ENCODE data around the gene ARL9.

ARL9 gene

DNA sequence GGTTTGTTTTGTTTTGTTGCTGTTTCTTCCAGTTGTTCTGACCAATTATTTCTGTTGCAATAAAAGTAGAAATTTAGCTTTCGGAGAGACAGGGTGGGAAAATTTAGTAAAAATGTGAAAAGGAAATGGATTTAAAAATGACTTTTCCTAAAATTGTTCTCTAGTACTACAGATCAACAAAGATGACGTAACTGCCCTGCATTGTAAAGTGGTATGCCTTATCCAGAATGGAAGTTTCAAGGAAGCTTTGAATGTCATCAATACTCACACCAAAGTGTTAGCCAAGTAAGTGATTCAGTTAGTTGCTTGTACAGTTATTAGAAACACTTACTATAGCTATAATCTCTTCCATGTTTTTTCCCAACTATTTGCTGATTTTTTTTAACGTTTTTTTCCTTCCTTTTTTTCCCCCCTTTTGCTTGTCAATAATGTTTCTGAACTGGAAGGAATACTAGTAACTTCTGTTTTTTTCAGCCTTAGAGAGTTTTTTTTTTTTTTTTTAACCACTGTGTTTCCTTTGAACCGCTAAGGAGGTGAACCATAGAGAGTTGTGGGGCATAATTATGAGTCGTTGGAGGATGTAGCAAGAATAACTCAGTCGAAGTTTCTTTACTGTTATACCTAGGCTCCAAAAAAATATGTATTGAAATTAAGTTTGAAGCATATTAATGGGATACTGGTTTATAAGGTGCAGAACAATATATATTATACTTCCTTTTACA lies 35.9 kb upstream of the ARL9 start:
- Histone ChIP-seq H3K4me3 (ENCODE audit: severe bottlenecking) (no peak overlapping the region), H3K36me3 (ENCODE audit: low read depth) (peaks cover 56% of the 10 kb centered on the region), H3K9me3 (ENCODE audit: severe bottlenecking) (no peaks in the 10 kb centered on the region), H3K27ac (ENCODE audit: poor library complexity, severe bottlenecking) (no peak overlapping the region), H3K4me1 (ENCODE audit: insufficient read depth, poor library complexity, severe bottlenecking) (peaks cover 23% of the 10 kb centered on the region), H3K27me3 (ENCODE audit: insufficient read depth, poor library complexity, severe bottlenecking) (no peaks in the 10 kb centered on the region)
- no peak for DNase-seq (ENCODE audit: low spot score)
- ATAC-seq (ENCODE audit: low read depth) = no peak
- TF ChIP-seq, protein P1, sequence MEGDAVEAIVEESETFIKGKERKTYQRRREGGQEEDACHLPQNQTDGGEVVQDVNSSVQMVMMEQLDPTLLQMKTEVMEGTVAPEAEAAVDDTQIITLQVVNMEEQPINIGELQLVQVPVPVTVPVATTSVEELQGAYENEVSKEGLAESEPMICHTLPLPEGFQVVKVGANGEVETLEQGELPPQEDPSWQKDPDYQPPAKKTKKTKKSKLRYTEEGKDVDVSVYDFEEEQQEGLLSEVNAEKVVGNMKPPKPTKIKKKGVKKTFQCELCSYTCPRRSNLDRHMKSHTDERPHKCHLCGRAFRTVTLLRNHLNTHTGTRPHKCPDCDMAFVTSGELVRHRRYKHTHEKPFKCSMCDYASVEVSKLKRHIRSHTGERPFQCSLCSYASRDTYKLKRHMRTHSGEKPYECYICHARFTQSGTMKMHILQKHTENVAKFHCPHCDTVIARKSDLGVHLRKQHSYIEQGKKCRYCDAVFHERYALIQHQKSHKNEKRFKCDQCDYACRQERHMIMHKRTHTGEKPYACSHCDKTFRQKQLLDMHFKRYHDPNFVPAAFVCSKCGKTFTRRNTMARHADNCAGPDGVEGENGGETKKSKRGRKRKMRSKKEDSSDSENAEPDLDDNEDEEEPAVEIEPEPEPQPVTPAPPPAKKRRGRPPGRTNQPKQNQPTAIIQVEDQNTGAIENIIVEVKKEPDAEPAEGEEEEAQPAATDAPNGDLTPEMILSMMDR (IDR thresholded peaks at IDR 0.05; ENCODE audit: poor library complexity, severe bottlenecking) = no peak

DNA sequence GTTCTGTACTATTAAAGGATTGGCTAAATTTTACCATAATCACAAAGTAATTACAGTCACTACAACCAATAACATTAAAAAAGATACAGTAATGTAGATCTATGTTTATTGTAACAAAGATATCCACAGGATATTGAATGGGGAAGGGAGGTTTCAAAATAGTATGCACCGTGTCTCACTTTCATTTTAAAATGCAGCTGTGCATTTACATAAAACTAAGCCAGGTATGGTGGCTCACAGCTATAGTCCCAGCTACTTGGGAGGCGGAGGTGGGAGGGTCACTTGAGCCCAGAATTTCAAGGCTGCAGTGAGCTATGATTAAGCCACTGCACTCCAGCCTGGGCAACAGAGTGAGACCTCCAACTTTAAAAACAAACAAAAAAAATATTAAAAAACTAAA lies 29.7 kb upstream of the ARL9 start:
- Histone ChIP-seq H3K9me3 (ENCODE audit: severe bottlenecking) (no peaks in the 10 kb centered on the region), H3K27me3 (ENCODE audit: insufficient read depth, poor library complexity, severe bottlenecking) (no peaks in the 10 kb centered on the region), H3K4me3 (ENCODE audit: severe bottlenecking) (no peak overlapping the region), H3K27ac (ENCODE audit: poor library complexity, severe bottlenecking) (no peak overlapping the region), H3K4me1 (ENCODE audit: insufficient read depth, poor library complexity, severe bottlenecking) (no peaks in the 10 kb centered on the region), H3K36me3 (ENCODE audit: low read depth) (peaks cover 97% of the 10 kb centered on the region)
- ATAC-seq (ENCODE audit: low read depth) (no peak), DNase-seq (ENCODE audit: low spot score) (no peak)
- TF ChIP-seq, protein P1 (IDR thresholded peaks at IDR 0.05; ENCODE audit: poor library complexity, severe bottlenecking) = no peak

DNA sequence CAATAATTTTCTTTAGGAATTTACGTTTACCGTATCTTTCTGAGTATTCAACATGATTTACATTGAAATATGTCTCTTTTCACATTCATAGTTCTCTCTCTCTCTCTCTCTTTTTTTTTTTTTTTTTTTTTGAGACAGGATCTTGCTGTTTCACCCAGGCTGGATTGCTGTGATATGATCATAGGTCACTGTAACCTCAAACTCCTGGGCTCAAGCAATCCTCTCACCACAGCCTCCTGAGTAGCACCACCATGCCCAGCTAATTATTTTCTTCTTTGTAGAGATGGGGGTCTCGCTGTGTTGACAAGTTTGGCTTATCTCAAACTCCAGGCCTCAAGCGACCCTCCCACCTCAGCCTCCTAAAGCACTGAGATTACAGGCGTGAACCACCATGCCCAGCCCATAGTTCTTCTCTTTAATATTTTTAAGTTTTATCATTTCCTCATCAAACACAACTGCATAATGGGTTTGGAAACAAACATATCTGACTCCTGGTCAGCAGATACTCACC lies 28.3 kb upstream of the ARL9 start:
- no peak for DNase-seq (ENCODE audit: low spot score)
- ATAC-seq (ENCODE audit: low read depth) = no peak
- H3K27me3 ChIP-seq (ENCODE audit: insufficient read depth, poor library complexity, severe bottlenecking) = no peaks in the 10 kb centered on the region
- no peaks in the 10 kb centered on the region for H3K9me3 ChIP-seq (ENCODE audit: severe bottlenecking)
- H3K36me3 ChIP-seq (ENCODE audit: low read depth) = peaks cover 91% of the 10 kb centered on the region
- no peak overlapping the region for H3K4me3 ChIP-seq (ENCODE audit: severe bottlenecking)
- H3K27ac ChIP-seq (ENCODE audit: poor library complexity, severe bottlenecking) = no peak overlapping the region
- H3K4me1 ChIP-seq (ENCODE audit: insufficient read depth, poor library complexity, severe bottlenecking) = no peaks in the 10 kb centered on the region
- TF ChIP-seq, protein P1 (IDR thresholded peaks at IDR 0.05; ENCODE audit: poor library complexity, severe bottlenecking) = no peak

DNA sequence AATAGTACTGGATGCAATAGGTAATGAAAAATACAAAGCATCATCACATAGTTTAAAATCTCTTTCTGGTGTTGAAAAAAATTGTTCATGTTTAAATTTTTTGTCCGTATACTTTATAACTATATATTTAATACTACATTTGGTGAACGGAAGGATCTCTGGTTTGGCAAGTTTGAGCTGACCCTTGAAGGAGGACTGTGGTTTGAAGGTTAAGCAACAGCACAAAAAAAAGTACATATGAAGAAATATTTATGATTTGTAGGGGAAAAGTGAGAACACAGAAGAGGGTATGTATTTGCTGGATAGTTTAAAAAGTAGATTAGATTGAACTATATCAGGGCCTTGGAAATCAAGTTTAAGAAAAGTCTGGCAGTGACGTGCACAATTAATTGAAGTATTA lies 24.9 kb upstream of the ARL9 start:
- H3K36me3 ChIP-seq (ENCODE audit: low read depth) = peaks cover 91% of the 10 kb centered on the region
- no peaks in the 10 kb centered on the region for H3K4me1 ChIP-seq (ENCODE audit: insufficient read depth, poor library complexity, severe bottlenecking)
- TF ChIP-seq, protein P1 (IDR thresholded peaks at IDR 0.05; ENCODE audit: poor library complexity, severe bottlenecking) = no peak
- no peaks in the 10 kb centered on the region for H3K9me3 ChIP-seq (ENCODE audit: severe bottlenecking)
- H3K4me3 ChIP-seq (ENCODE audit: severe bottlenecking) = no peak overlapping the region
- no peaks in the 10 kb centered on the region for H3K27me3 ChIP-seq (ENCODE audit: insufficient read depth, poor library complexity, severe bottlenecking)
- H3K27ac ChIP-seq (ENCODE audit: poor library complexity, severe bottlenecking) = no peak overlapping the region
- ATAC-seq (ENCODE audit: low read depth) = no peak
- DNase-seq (ENCODE audit: low spot score) = no peak

DNA sequence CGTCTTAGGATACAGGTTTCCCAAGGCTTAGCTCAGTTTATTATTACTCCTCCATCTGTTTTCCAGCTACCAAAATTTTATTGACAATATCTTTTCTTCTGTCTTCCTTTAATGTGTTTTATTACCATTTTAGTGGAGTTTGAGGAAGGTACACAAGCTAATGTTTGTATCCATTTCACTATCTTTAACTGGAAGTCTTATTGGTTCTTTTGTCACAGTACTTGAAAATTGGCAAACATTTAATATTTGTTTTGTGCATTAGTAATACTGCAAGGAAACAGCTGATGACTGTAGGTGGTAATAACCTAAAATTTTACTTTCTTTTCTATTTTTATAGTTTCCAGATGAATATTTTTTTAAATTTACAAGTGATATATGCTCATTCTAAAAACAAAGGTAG lies 9.3 kb upstream of the ARL9 start:
- Histone ChIP-seq H3K9me3 (ENCODE audit: severe bottlenecking) (no peaks in the 10 kb centered on the region), H3K4me1 (ENCODE audit: insufficient read depth, poor library complexity, severe bottlenecking) (no peaks in the 10 kb centered on the region), H3K4me3 (ENCODE audit: severe bottlenecking) (no peak overlapping the region), H3K27me3 (ENCODE audit: insufficient read depth, poor library complexity, severe bottlenecking) (no peaks in the 10 kb centered on the region), H3K27ac (ENCODE audit: poor library complexity, severe bottlenecking) (no peak overlapping the region), H3K36me3 (ENCODE audit: low read depth) (peaks cover 96% of the 10 kb centered on the region)
- TF ChIP-seq, protein P1 (IDR thresholded peaks at IDR 0.05; ENCODE audit: poor library complexity, severe bottlenecking) = no peak
- DNase-seq (ENCODE audit: low spot score) (no peak), ATAC-seq (ENCODE audit: low read depth) (no peak)
